IPS DF 6.9 (cell line): ENCODE results near the gene ARRDC3.

Source experiments
- DNase-seq: peaks from one replicate; pipeline ENCODE4 v3.0.0-alpha.2; 2013; ENCODE audit warnings: low read depth, low spot score
- H3K27ac ChIP-seq: one replicate; pipeline ENCODE4 v1.5.1; 2013; ENCODE audit warnings: low read length, control low read depth
- H3K27me3 ChIP-seq: 2 replicates; pipeline ENCODE4 v1.6.1; 2013; ENCODE audit warnings: mild to moderate bottlenecking, low read length; ENCODE audit not compliant: control insufficient read depth, insufficient read depth
- H3K36me3 ChIP-seq: 2 replicates; pipeline ENCODE4 v1.6.1; 2013; ENCODE audit warnings: low read length; ENCODE audit not compliant: control insufficient read depth, insufficient read depth
- H3K4me1 ChIP-seq: 2 replicates; pipeline ENCODE4 v1.6.1; 2013; ENCODE audit warnings: low read length; ENCODE audit not compliant: control insufficient read depth, insufficient read depth
- H3K4me3 ChIP-seq: 2 replicates; pipeline ENCODE4 v1.5.1; 2013; ENCODE audit warnings: mild to moderate bottlenecking, low read length
- H3K9me3 ChIP-seq: 2 replicates; pipeline ENCODE4 v1.6.1; 2013; ENCODE audit warnings: low read length, inconsistent platforms; ENCODE audit not compliant: control insufficient read depth, insufficient read depth
- WGBS: extraction: QIAGEN DNeasy Blood & Tissue Kit; methylation state at CpG from one replicate; pipeline ENCODE4 v1.1.7; 2013; ENCODE audit warnings: mixed read lengths, missing lambda C conversion rate; ENCODE audit not compliant: insufficient read length, insufficient coverage; 5-methylcytosine and 5-hydroxymethylcytosine counted together

ARRDC3 gene

DNA sequence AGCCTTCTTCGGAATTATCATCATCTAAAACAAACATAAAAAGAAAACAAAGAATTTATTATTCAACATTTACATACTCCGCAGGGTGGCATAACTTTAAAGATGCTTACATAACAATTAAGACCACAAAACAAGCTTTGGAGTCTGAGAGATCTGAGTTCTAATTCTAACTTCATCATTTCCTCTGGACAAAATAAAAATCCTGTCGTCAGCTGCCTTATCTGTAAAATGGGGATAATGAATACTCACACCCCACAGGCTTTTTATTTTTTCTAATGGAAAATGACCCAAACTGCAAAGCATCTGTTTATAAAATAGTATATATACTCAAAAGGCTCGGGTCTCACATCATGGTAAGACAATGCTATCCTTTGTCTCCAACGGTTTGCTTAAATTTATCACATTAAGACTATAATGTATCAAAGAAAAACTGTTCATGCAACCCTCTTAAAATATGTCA lies 4.3 kb downstream of the ARRDC3 start:
- Histone ChIP-seq H3K9me3 (no peaks in the 10 kb centered on the region), H3K27ac (no peak overlapping the region), H3K27me3 (no peaks in the 10 kb centered on the region), H3K4me1 (no peaks in the 10 kb centered on the region), H3K4me3 (no peak overlapping the region), H3K36me3 (peaks cover 3% of the 10 kb centered on the region; the same call in 1 of the 2 replicates)
- no peak for DNase-seq
- no CpG with 5 or more reads among the region's 5 CpGs for WGBS

DNA sequence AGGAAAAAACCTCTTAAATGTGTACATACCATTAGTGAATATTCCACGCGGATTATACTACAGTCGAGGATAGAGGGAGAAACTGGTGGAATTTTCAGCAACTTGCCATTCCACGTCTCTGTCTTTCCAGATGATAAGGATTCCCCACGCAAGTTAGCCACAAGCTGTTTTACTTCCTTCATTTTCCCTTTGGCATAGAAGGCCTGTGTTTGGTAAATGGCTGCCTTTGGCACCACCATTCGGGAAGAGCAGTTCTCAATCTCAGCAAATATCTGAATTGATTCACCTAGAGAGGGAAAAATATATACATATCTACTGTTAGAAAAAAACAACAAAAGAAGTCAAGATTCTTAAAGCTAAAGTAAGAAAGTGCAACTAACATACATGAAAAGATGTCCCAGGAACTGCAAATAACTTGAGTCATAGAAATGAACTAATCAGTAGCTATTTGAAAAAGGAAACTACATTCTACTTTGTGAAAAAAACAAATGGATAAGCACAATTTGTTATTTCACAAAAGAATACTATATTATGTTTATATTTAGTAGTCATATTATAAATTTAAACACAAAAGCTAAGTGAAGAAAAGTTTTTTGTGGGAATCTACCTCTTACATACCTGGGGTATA lies 8.1 kb downstream of the ARRDC3 start:
- no peak for DNase-seq
- no peaks in the 10 kb centered on the region for H3K9me3 ChIP-seq
- no peak overlapping the region for H3K4me3 ChIP-seq
- H3K27me3 ChIP-seq, result no peaks in the 10 kb centered on the region
- H3K36me3 ChIP-seq, result peaks cover 7% of the 10 kb centered on the region; the same call in 1 of the 2 replicates
- H3K27ac ChIP-seq, result no peak overlapping the region
- no CpG with 5 or more reads among the region's 6 CpGs for WGBS
- no peaks in the 10 kb centered on the region for H3K4me1 ChIP-seq

DNA sequence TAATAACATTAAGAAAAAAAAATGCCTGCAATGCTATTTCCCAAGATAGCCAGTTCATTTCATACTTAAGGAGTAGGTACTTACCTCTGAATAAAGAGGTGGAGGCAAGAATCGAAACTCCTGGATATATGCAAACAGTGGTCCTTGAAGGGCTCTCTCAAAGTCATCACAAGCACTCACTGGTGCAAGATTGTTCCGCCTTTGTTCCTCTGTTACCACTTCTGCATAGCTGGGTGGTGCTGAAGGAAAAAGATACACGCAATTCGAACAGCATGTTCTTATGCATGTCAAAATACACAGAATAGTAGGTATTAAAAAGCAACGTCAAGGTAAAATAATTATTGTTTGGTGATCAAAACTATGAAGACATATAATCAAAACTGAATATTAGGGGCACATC lies 9.5 kb downstream of the ARRDC3 start:
- no peaks in the 10 kb centered on the region for H3K9me3 ChIP-seq
- no peak for DNase-seq
- H3K4me3 ChIP-seq, result no peak overlapping the region
- H3K27ac ChIP-seq, result no peak overlapping the region
- no peaks in the 10 kb centered on the region for H3K27me3 ChIP-seq
- H3K4me1 ChIP-seq, result no peaks in the 10 kb centered on the region
- peaks cover 7% of the 10 kb centered on the region; the same call in 1 of the 2 replicates for H3K36me3 ChIP-seq
- no CpG with 5 or more reads among the region's 5 CpGs for WGBS

DNA sequence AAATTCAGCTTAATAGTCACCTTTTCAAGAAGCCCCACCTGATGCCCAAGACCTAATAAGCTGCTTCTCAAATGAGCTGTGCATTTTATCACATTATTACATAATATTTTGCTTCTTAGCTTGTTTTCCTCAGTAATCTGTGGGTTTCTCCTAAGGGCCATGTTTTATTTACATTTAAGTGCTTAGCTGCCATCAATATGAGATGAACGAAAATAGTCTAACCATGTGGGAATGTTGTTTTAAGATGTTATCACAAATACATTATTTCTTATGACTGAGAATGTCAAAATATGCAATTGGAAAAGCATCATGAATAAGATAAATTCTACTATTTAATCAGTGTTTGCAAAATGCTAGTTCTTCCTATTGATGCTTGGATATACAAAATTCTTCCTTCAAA lies 10.1 kb downstream of the ARRDC3 start:
- no peaks in the 10 kb centered on the region for H3K27me3 ChIP-seq
- H3K27ac ChIP-seq, result no peak overlapping the region
- H3K9me3 ChIP-seq, result no peaks in the 10 kb centered on the region
- H3K4me1 ChIP-seq, result no peaks in the 10 kb centered on the region
- H3K4me3 ChIP-seq, result no peak overlapping the region
- DNase-seq, result no peak
- H3K36me3 ChIP-seq, result peaks cover 7% of the 10 kb centered on the region; the same call in 1 of the 2 replicates
- no CpG with 5 or more reads among the region's 1 CpG for WGBS

DNA sequence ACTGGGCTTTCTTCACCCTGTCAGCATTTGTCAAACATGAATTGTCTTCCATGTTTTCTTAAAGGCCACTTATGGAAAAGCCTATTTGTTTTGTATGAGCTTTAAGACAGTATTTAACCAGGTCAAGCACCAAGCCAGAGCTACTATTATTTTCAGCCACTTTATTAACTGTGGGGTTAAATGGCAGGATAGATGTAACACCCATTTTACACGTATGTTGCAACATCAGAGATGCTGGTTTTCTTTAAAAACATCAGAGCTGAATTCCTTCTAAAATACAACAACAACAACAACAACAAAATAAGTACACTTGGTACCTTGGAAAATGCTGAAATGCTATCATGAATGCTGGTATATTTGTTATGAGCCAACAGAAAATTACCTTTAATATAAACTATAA lies 13.6 kb downstream of the ARRDC3 start:
- Histone ChIP-seq H3K27me3 (no peaks in the 10 kb centered on the region), H3K4me3 (no peak overlapping the region), H3K27ac (no peak overlapping the region), H3K4me1 (no peaks in the 10 kb centered on the region), H3K36me3 (peaks cover 4% of the 10 kb centered on the region; the same call in 1 of the 2 replicates), H3K9me3 (no peaks in the 10 kb centered on the region)
- WGBS, result no CpG with 5 or more reads among the region's 1 CpG
- DNase-seq, result no peak

DNA sequence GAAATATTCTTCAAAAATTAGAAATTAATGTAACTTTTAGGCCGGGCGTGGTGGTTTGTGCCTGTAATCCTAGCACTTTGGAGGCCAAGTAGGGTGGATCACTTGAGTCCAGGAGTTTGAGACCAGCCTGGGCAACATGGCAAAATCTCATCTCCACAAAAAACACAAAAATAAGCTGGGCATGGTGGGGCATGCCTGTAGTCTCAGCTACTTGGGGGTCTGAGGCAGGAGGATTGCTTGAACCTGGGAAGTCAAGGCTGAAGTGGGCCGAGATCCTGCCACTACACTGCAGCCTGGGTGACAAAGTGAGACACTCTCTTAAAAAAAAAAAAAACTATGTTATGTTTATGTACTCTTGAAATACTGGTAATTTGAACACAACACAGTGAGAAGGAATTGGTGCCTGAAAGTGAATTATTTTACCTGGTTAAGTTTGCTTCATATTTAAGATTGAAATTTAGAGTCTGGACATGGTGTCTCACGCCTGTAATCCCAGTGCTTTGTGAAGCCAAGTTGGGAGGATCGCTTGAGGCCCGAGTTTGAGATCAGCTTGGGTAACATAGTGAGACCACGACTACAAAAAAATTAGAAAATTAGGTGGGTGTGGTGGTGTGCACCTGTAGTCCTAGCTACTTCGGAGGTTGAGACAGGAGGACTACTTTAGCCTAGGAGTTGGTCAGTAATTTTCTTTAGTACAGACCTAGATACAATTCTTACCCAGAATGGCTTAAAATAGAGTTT lies 15.0 kb downstream of the ARRDC3 start:
- no peak for DNase-seq
- no CpG with 5 or more reads among the region's 8 CpGs for WGBS
- Histone ChIP-seq H3K4me3 (no peak overlapping the region), H3K4me1 (no peaks in the 10 kb centered on the region), H3K27me3 (no peaks in the 10 kb centered on the region), H3K27ac (no peak overlapping the region), H3K9me3 (no peaks in the 10 kb centered on the region), H3K36me3 (peaks cover 3% of the 10 kb centered on the region; the same call in 1 of the 2 replicates)

DNA sequence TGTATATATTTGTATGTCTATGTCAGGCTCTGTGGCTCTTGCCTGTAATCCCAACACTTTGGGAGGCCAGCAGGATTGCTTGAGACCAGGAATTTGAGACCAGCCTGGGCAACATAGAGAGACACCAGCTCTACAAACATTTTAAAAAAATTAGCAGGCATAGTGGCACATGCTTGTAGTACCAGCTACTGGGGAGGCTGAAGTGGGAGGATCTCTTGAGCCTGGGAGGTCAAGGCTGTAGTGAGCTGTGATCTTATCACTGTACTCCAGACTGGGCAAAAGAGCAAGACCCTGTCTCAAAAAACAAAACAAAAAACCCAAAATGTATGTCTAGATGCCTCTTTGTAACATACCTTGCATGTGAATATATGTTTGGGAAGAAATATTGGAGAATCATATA lies 15.8 kb downstream of the ARRDC3 start:
- Histone ChIP-seq H3K9me3 (no peaks in the 10 kb centered on the region), H3K27me3 (no peaks in the 10 kb centered on the region), H3K36me3 (peaks cover 3% of the 10 kb centered on the region; the same call in 1 of the 2 replicates), H3K27ac (no peak overlapping the region), H3K4me1 (no peaks in the 10 kb centered on the region), H3K4me3 (no peak overlapping the region)
- no peak for DNase-seq

DNA sequence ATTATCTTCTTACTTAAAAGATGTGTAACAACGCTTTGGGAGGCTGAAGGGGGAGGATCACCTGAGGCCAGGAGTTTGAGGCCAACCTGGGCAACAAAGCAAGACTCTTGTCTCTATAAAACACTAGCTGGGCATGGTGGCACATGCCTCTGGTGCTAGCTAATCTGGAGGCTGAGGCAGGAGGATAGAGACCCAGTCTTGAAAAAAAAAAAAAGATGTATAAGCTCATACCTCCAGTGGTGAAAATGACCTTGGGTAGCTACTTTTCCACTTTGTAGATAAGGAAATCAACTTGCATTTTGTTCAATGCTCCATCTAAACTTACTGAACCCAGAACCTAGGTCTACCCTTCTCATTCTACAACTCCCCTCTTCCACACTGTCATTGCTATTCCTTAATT lies 16.6 kb downstream of the ARRDC3 start:
- no peak for DNase-seq
- Histone ChIP-seq H3K27me3 (no peaks in the 10 kb centered on the region), H3K4me1 (no peaks in the 10 kb centered on the region), H3K4me3 (no peak overlapping the region), H3K9me3 (no peaks in the 10 kb centered on the region), H3K27ac (no peak overlapping the region), H3K36me3 (peaks cover 3% of the 10 kb centered on the region; the same call in 1 of the 2 replicates)
- no CpG with 5 or more reads among the region's 1 CpG for WGBS

DNA sequence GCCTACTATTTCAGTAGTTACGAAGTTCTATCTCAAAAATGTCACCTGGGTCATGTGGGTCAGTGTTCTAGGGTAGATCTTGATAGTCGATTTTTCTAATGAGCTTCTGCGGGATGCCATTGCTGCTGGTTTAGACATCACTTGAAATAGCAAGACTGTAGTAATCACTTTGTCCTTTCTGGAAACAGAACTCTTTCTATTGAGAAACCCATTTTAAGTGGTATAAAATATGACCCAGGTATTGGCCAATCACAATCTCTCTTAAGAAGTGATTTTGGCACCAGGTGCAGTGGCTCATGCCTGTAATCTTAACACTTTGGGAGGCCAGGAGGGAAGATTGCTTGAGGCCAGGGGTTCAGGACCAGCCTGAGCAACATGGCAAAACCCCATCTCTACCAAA lies 17.6 kb downstream of the ARRDC3 start:
- no peaks in the 10 kb centered on the region for H3K36me3 ChIP-seq
- H3K4me3 ChIP-seq, result no peak overlapping the region
- no peak for DNase-seq
- H3K27ac ChIP-seq, result no peak overlapping the region
- WGBS, result no CpG with 5 or more reads among the region's 3 CpGs
- H3K27me3 ChIP-seq, result no peaks in the 10 kb centered on the region
- no peaks in the 10 kb centered on the region for H3K4me1 ChIP-seq
- H3K9me3 ChIP-seq, result no peaks in the 10 kb centered on the region

DNA sequence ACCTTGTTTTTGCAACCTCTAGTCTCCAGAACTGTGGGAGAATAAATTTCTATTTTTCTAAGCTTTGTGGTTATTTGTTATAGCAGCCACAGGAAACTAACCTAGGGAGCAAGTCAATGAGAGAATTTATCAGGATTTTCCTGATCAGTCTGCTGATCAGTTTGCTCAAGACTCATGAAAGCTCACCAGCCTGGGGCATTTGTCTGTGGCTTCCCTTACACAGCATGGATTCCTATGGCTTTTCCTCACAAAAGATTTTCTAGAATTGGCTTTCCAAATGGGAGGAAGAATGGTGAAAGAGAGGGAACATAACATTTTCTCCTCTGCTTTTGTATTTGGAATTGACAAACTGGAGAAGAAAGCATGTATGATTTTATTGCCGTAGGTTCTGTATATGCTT lies 20.2 kb downstream of the ARRDC3 start:
- no peaks in the 10 kb centered on the region for H3K36me3 ChIP-seq
- no peak overlapping the region for H3K27ac ChIP-seq
- DNase-seq, result no peak
- no peak overlapping the region for H3K4me3 ChIP-seq
- H3K4me1 ChIP-seq, result no peaks in the 10 kb centered on the region
- WGBS, result no CpG with 5 or more reads among the region's 1 CpG
- no peaks in the 10 kb centered on the region for H3K27me3 ChIP-seq
- H3K9me3 ChIP-seq, result no peaks in the 10 kb centered on the region
